HG02763 (cell line): ENCODE measurements around the gene NPHP3.
"Not testable (repeated sequence)": the region's sequence is repeated elsewhere in the genome, so short reads cannot be mapped to it uniquely, and the experiment has no call there.

Experiments used
- ATAC-seq: cut with Tn5 transposase; IDR thresholded peaks from one replicate; pipeline ENCODE4 v1.9.1; 2021; ENCODE audit warnings: mild to moderate bottlenecking, moderate library complexity; ENCODE audit not compliant: unreplicated experiment

The NPHP3 gene

GRCh38 chr3:132650153-132650552 is 72.1 kb downstream of the NPHP3 start:
- ATAC-seq = no peak

- no peak for ATAC-seq
These were observed 77.2 kb downstream of the NPHP3 start for GRCh38 chr3:132645058-132645457.

- no peak for ATAC-seq
These were observed 78.8 kb downstream of the NPHP3 start for GRCh38 chr3:132643366-132643765.

- no peak for ATAC-seq
These were observed 79.7 kb downstream of the NPHP3 start for GRCh38 chr3:132642539-132642847.

- ATAC-seq = no peak
These were observed 80.2 kb downstream of the NPHP3 start for GRCh38 chr3:132641837-132642538.

- ATAC-seq = not testable (repeated sequence)
These were observed 80.8 kb downstream of the NPHP3 start for GRCh38 chr3:132641427-132641826.

- ATAC-seq = no peak
These were observed 83.5 kb downstream of the NPHP3 start for GRCh38 chr3:132638706-132639105.

- no peak for ATAC-seq
These were observed 84.6 kb downstream of the NPHP3 start for GRCh38 chr3:132637590-132637989.

GRCh38 chr3:132635052-132635451 is 87.2 kb downstream of the NPHP3 start:
- no peak for ATAC-seq
